T-helper 22 cell (primary cell): ENCODE measurements around the gene AFF3.
"Not testable (repeated sequence)": the region's sequence is repeated elsewhere in the genome, so short reads cannot be mapped to it uniquely, and the experiment has no call there.

Experiments used
- DNase-seq: peaks from one replicate; pipeline ENCODE4 v3.0.0-alpha.2; 2020; ENCODE audit warnings: low read depth

AFF3 gene

DNA sequence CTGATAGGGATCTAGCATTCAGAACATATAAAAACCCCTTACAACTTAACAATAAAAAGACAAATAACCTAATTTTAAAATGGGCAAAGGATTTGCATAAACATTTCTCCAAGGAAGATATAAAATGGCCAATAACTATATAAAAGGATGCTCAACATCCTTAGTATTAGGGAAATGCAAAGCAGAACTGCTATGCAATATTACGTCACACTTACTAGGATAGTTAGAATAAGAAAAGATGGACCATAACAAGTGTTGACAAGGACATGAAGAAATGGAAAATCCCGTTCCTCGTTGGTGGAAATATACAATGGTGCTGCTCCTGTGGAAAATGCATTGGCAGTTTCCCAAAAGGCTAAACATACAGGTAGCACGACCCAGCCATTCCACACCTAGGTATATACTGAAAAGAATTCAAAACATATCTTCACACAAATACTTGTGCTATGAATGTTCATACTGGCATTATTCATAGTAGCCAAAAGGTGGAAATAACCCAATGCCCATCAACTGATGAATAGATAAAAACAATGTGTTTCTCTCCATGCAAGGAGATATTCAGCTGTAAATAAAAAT lies 604.4 kb downstream of the AFF3 start:
- DNase-seq: no peak

DNA sequence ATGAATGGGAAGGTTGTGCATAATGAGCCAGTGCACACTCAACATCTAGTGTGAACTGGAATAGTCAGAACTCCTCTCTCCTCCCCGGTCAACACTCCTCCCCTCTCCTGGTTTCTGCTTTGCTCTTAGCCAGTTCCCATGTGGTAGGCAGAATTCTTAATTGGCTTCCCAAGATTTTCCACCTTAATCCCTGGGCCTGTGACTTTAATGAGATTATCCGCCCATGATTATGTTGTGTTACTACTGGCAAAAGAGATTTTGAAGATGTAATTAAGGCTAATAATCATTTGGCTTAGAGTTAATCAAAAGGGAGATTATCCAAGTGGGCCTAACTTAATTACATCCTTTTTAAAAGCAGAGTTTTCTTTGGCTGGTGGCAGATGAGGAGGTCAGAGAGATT lies 618.3 kb downstream of the AFF3 start:
- no peak for DNase-seq

DNA sequence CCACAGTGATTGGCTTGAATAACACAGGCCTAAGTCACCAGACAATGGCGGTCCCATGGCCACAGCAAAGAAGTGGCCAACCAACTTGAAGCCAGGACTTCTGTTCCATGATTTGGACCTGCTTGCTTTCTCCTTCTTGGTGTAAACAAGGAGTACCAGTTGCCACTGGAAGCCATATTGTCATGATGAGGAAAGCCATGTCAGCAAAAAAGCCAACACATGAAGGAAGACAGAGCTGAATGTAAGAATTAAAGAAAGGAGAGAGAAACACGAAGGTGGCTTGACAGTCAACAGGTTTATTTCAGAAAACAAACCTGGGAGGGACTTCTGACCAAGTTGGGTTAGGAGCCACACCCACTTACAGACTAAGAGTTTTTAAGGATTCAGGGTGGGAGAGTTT lies 620.2 kb downstream of the AFF3 start:
- DNase-seq: no peak

DNA sequence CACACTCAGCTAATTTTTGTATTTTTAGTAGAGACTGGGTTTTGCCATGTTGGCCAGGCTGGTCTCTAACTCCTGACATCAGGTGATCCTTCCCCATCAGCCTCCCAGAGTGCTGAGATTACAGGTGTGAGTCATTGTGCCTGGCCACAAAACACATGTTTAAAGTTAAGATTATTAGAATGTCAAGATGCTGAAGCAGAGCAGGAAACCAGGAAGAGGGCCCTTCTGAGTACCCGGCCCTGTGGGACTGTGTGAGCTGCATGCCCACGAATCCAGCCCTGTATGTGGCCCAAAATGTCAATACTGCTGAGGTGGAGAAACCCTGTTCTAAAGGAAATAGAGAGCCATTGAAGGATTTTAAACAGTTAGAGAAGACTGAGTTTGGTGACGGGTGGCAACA lies 621.6 kb downstream of the AFF3 start:
- no peak for DNase-seq

DNA sequence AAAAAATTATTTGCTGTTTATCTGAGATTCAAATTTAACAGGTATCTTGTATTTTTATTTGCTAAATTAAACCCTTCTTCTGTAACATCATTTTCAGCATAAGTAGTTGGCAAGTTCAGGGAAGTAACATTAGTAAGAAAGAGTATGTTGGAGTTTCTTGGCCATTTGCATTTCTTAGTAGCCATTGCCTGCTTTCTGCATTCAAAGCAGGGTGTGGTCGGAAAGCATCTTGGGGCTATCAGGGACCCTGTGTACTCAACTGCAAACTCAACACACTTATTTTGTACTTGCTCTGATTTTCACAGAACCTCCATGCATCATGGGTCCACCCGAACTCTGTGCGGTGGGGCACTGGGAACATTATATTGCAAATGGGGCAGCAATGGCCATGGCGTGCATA lies 622.2 kb downstream of the AFF3 start:
- DNase-seq: no peak

DNA sequence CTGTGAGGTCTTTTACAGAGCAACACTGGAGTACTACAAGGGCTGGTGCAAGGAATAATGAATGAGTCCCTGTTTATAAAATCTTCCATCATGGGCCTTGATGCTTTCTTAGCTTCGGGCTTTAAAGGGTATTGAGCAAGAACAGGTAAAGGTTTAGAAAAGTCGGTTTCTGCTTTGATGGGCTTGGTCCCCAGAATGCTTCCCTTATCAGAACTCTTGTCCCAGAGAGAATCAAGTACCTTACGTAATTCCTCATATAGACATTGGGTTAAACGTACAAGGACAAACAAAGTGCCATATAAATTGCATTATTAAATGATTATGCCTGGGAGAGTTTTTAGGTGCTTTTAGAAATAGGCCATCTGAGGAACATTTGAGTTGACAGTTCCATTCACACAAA lies 628.0 kb downstream of the AFF3 start:
- DNase-seq: no peak

DNA sequence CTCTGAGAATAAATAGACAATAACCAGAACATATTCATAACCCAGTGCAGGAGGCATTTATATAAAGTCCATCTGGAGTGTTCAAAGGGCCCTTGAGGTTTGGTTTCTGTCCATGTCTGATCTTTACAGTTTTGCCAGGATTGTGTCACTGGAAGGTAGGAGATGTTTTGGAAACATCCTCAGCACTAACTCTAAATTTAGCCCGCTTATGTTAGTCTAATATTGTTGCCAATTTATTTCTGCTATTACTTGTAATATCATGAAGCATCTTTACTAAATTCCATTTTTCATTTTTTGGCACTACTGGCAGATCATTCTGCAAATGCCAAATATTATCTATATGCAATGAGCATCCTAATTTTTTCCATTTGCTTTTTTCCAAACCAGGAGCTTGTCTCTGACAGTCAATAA lies 630.2 kb downstream of the AFF3 start:
- DNase-seq: no peak

DNA sequence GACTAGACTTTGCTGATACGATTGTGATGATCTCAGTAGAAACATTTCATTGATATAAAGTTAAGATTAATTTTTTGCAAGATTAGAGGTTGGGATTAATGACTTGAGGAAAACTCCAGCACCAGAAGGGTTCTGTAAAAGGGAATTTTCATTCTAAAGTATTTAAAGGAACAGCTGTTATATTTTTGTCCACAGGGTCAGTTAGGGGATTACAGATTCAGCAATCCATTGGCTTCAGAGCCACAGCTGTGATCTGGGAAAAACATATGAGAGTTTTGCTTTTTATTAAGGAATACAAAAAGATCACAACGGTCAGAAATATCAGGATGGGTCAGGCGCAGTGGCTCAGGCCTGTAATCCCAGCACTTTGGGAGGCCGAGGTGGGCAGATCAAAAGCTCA lies 633.0 kb downstream of the AFF3 start:
- no peak for DNase-seq

DNA sequence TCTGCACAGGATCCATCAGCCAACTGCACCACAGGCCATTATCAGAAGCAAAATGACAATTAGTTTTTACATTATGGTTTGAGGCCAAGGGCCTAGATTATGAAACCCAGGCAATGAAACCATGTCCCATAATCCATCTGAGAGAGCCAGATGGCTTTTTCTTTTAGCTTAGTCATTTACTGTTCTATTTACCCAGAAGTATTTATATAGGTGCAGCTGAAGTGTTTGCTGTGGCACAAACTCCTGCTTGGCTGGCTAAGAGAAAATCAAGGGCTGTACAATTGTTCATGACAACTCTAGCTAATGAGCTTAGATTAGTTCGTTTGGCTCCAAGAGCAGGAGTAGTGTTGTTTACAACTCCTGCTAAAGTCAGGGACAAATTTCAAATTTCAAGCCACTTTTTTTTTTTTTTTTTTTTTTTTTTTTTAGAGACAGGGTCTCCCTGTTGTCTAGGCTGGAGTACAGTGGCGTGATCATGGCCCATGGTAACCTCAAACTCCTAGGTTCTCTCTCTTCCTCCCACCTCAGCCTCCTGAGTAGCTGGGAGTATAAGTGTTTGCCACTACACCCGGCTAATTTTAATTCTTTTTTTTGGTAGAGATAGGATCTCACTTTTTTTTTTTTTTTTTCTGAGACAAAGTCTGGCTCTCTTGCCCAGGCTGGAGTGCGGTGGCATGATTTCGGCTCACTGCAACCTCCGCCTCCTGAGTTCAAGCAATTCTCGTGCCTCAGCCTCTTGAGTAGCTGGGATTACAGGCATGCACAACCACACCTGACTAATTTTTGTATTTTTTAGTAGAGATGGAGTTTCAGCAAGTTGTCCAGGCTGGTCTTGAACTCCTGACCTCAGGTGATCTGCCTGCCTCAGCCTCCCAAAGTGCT lies 634.2 kb downstream of the AFF3 start:
- no peak for DNase-seq

DNA sequence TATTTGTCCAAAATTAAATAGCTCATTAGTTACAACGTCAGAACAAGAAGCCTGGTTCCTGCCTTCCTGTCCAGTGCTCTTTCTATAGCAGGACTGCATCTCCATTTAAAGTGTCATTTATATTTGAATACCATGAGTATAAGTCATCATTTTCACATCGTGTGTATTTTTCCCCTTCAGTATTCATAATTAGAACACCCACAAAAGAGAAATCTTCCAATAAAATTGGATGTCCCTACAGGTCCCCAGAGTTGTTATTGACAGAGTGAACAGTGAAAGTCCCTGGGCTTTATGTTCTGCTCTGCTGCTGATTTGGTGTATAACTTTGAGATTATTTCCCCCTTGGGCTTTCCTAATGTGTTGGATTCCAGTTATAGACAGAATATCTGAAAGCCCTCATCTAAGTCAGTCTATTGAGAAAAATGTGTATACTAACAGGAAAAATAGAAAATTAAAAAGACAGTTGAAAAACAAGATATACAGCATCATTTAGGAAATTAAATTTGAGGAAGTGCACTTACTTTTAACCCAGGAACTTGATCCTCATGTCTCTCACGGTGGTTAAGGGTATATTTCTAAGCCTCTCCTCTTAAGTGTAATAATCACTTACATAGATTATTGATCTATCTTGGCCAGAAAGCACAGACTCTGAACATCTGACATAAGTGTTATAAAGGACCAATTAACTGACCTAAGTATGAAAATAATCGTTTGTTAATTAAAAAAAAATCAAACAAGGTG lies 637.4 kb downstream of the AFF3 start:
- DNase-seq: no peak

DNA sequence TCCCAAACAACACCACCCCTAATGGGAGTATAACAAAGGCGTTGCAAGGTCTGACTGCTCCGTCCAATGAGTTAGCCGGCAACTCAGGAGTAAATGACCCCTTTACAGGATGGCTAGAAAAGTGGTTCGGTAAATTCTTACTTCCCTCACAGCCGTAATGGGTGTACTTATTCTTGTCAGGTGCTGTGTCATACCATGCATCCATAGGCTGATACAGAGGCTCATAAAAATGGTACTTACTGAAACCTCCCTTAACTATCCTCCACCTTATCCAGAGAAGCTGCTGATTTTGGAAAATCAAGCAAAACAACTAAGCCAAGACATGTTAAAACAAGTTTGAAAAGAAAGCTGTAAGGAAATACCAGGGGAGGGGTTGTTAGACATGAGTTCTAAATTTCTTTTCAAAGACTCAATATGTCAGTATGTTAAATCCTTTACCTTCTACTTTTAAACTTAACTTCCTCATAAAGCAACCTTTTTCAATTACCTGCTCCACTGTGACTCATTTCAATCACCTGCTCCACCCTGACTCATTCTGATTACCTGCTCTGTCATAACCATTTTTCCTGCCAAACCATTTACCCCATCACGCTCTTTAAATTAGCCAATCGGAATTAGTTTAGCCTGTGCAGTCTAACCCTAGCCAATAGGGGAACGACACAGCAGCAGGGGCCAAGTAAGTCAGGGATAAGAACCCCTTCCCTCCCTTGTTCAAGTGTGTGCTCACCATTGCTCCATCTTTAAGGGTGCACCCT lies 638.6 kb downstream of the AFF3 start:
- not testable (repeated sequence) for DNase-seq

DNA sequence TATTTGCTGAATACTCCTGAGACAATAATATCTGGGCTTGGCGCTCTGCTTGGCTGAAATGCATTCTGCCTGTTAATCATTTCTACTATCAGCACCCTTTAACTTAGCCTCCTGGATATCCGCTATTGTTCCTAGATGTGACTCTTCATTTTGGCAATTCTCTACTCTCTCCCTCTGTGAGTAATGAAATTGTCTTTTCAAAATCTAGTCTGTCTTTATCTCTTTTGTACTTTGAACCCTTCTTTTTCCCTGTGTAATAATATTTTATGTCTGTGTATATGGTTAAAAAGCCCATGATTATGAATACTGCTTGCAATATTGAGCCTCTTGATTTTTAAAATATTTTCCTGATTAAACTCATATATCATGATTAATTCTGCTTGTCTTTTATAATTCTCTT lies 646.4 kb downstream of the AFF3 start:
- no peak for DNase-seq
